ENCODE results near the gene PFDN4.

Gene PFDN4

DNA sequence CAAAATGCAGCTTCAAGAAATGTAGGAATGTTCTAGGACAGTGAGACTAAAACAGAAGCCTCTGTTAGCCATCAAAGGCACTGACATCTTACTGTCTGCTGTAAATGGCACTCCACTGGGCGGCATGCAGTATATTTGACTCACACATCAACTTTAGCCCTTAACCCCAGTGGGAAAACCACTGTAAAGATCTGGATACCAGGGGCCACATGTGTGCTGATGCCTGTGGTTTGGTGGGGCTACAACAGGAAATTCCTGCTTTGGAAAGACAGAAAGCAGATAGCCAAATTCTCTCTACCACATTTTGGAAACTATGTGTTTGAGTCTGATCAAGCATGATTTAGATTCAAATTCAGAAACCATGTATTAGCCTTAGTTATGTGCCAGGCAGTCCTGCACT, 4.3 kb downstream of the PFDN4 start:
- no peak for TF ChIP-seq CTCF (IDR thresholded peaks at IDR 0.05; ENCODE audit: extremely low read depth, missing control alignments)
- no peak for DNase-seq (ENCODE audit: low spot score)

GRCh38 chr20:54212871-54213270, 5.0 kb downstream of the PFDN4 start:
- DNase-seq (ENCODE audit: low spot score), result no peak
- TF ChIP-seq CTCF (IDR thresholded peaks at IDR 0.05; ENCODE audit: extremely low read depth, missing control alignments), result no peak

DNA sequence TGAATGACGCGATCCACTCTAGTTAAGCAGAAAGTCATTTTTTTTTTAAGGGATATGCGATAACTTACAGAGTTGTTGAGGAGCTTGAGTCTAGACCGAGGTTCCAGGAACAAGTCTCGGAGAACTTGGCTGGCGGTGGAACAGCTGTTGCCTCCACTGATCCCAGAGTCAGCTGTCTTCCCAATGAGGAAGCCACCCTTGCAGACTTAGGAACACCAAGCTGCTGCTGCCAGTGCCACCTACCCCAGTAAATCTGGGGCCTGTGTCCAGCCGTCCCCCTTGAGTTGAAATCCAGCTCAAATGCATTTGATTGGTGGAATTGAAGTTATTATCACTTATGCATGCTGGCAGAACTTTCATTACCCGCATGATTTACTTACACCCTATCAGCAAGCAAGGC, 6.7 kb downstream of the PFDN4 start:
- no peak for DNase-seq (ENCODE audit: low spot score)
- TF ChIP-seq CTCF (IDR thresholded peaks at IDR 0.05; ENCODE audit: extremely low read depth, missing control alignments), result no peak

- TF ChIP-seq CTCF (IDR thresholded peaks at IDR 0.05; ENCODE audit: extremely low read depth, missing control alignments), result no peak
- DNase-seq (ENCODE audit: low spot score), result no peak
Observed at GRCh38 chr20:54215157-54215789, 7.4 kb downstream of the PFDN4 start.

DNA sequence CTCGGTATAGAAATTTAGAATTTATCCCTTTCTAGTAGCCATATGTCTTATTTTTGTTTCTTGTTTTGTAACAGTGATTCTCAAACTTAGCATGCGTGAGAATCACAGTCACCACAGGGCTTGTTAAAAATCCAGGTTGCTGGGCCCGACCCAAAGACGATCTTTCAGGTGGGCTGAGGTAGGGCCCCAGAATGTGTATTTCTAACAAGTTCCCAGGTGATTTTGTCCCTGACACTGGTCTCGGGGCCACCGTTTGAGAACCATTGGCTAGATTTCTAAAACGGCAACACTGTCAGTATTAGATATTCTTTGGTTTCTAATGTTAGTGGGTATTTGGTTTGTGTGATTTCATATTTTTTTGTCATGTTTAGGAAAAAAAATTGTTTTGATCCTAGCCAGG, 9.9 kb downstream of the PFDN4 start:
- DNase-seq (ENCODE audit: low spot score), result no peak
- TF ChIP-seq CTCF (IDR thresholded peaks at IDR 0.05; ENCODE audit: extremely low read depth, missing control alignments), result no peak

GRCh38 chr20:54218470-54218869, 10.6 kb downstream of the PFDN4 start:
- no peak for DNase-seq (ENCODE audit: low spot score)
- no peak for TF ChIP-seq CTCF (IDR thresholded peaks at IDR 0.05; ENCODE audit: extremely low read depth, missing control alignments)

GRCh38 chr20:54219751-54220426, 12.0 kb downstream of the PFDN4 start:
- no peak for DNase-seq (ENCODE audit: low spot score)

More at GRCh38 chr20:54219751-54220426, 12.0 kb downstream of the PFDN4 start:
- TF ChIP-seq CTCF (IDR thresholded peaks at IDR 0.05; ENCODE audit: extremely low read depth, missing control alignments), result no peak
